ENCODE data around the gene GLYATL2. TPM values are rescaled to one million over a fixed set of nuclear protein-coding genes. Genes with fewer than 3 reads are reported as not detected.

The GLYATL2 gene
- 0.77 and 2.0 TPM in 2 replicates for total RNA-seq

GRCh38 chr11:58844361-58845005, at the start of gene GLYATL2:
Gene GLYATL2, minus strand, starts transcription at chr11:58844704. Its CDS starts 5,092 bp downstream, at chr11:58839612.

Other genes with a start within 250 kb of the GLYATL2 start
- 0.95 and 1.1 TPM in 2 replicates for gene CNTF, start 222.0 kb downstream of the GLYATL2 start, total RNA-seq
- not detected in 2 replicates for gene GLYAT, start 112.8 kb downstream of the GLYATL2 start, total RNA-seq
- 0.17 and 0.63 TPM in 2 replicates for gene GLYATL1, start 94.8 kb upstream of the GLYATL2 start, total RNA-seq
- gene GLYATL1B, start 241.6 kb upstream of the GLYATL2 start, total RNA-seq: not detected in 2 replicates